ENCODE results near the gene PROSER2.

The PROSER2 gene

GRCh38 chr10:11805792-11806191 lies 17.4 kb upstream of the PROSER2 start:
- no peak for DNase-seq

- no peak for DNase-seq
These were observed 16.4 kb upstream of the PROSER2 start for GRCh38 chr10:11806706-11807105.

GRCh38 chr10:11808808-11809207 lies 14.3 kb upstream of the PROSER2 start:
- DNase-seq, result no peak

- no peak for DNase-seq
These were observed 12.8 kb upstream of the PROSER2 start for GRCh38 chr10:11810313-11810766.

- no peak for DNase-seq
These were observed 12.2 kb upstream of the PROSER2 start for GRCh38 chr10:11810973-11811372.

GRCh38 chr10:11813177-11813576 lies 10.0 kb upstream of the PROSER2 start:
- no peak for DNase-seq

GRCh38 chr10:11813855-11814567 lies 9.1 kb upstream of the PROSER2 start:
- DNase-seq, result no peak

- DNase-seq, result no peak
These were observed 4.1 kb upstream of the PROSER2 start for GRCh38 chr10:11819027-11819426.

GRCh38 chr10:11822026-11822756 lies 965 bp upstream of the PROSER2 start:
- no peak for DNase-seq

GRCh38 chr10:11822809-11823121 lies 391 bp upstream of the PROSER2 start:
- DNase-seq, result no peak

GRCh38 chr10:11823989-11824346 lies 812 bp downstream of the PROSER2 start:
- no peak for DNase-seq

- no peak for DNase-seq
These were observed 1.2 kb downstream of the PROSER2 start for GRCh38 chr10:11824376-11824775.

- no peak for DNase-seq
These were observed 1.7 kb downstream of the PROSER2 start for GRCh38 chr10:11824825-11825224.

GRCh38 chr10:11825796-11826414 lies 2.7 kb downstream of the PROSER2 start:
- DNase-seq, result no peak

GRCh38 chr10:11827006-11827405 lies 3.9 kb downstream of the PROSER2 start:
- DNase-seq, result no peak

- DNase-seq, result no peak
These were observed 4.3 kb downstream of the PROSER2 start for GRCh38 chr10:11827414-11827813.

GRCh38 chr10:11828682-11829284 lies 5.6 kb downstream of the PROSER2 start:
- DNase-seq, result no peak

- no peak for DNase-seq
These were observed 7.8 kb downstream of the PROSER2 start for GRCh38 chr10:11830836-11831519.

GRCh38 chr10:11831520-11831951 lies 8.4 kb downstream of the PROSER2 start:
- no peak for DNase-seq

- DNase-seq, result no peak
These were observed 8.9 kb downstream of the PROSER2 start for GRCh38 chr10:11832042-11832441.

- no peak for DNase-seq
These were observed 11.9 kb downstream of the PROSER2 start for GRCh38 chr10:11835061-11835460.

GRCh38 chr10:11835704-11836103 lies 12.5 kb downstream of the PROSER2 start:
- DNase-seq, result no peak

Data from NCI-H748 treated with DMSO at 0.1 percent for 48 hours (cell line).